Astrocyte (in vitro differentiated cells and primary cell): ENCODE data around the gene CHKA. TPM values are rescaled to one million over a fixed set of nuclear protein-coding genes. Genes with fewer than 3 reads are reported as not detected.
"Not testable (repeated sequence)": the region's sequence is repeated elsewhere in the genome, so short reads cannot be mapped to it uniquely, and the experiment has no call there.

Experiments
- DNase-seq: peaks from one replicate; pipeline ENCODE4 v3.0.0-alpha.2; 2010; ENCODE audit warnings: low read depth
- FAIRE-seq: peaks from 2 replicates; lab custom pipeline; 2011; peaks lifted over from hg19 to GRCh38; lab: Jason Lieb, UNC
- H2AFZ ChIP-seq: 2 replicates; pipeline ENCODE4 v1.6.0; 2012; ENCODE audit warnings: low read depth, low read length, inconsistent platforms
- H3K27ac ChIP-seq: 2 replicates; pipeline ENCODE4 v1.5.1; 2011; ENCODE audit warnings: low read depth, low read length, inconsistent platforms
- H3K27me3 ChIP-seq: 2 replicates; pipeline ENCODE4 v1.6.0; 2011; ENCODE audit warnings: low read length, inconsistent platforms; ENCODE audit not compliant: insufficient read depth
- H3K36me3 ChIP-seq: 2 replicates; pipeline ENCODE4 v1.5.1; 2011; ENCODE audit warnings: low read length, inconsistent platforms; ENCODE audit not compliant: insufficient read depth
- H3K4me1 ChIP-seq: 2 replicates; pipeline ENCODE4 v1.5.1; 2011; ENCODE audit warnings: low read length, inconsistent platforms; ENCODE audit not compliant: insufficient read depth
- H3K4me2 ChIP-seq: 2 replicates; pipeline ENCODE4 v1.6.0; 2012; ENCODE audit warnings: low read length, inconsistent platforms
- H3K4me3 ChIP-seq: 2 replicates; pipeline ENCODE4 v1.5.1; 2011; ENCODE audit warnings: low read depth, mild to moderate bottlenecking, low read length, inconsistent platforms; ENCODE audit not compliant: insufficient read depth
- H3K79me2 ChIP-seq: 2 replicates; pipeline ENCODE4 v1.6.0; 2012; ENCODE audit warnings: mild to moderate bottlenecking, low read length, inconsistent platforms; ENCODE audit not compliant: insufficient read depth
- H3K9ac ChIP-seq: 2 replicates; pipeline ENCODE4 v1.6.0; 2012; ENCODE audit warnings: mild to moderate bottlenecking, low read length, inconsistent platforms
- H3K9me3 ChIP-seq: 2 replicates; pipeline ENCODE4 v1.5.1; 2012; ENCODE audit warnings: low read depth, mild to moderate bottlenecking, low read length, inconsistent platforms; ENCODE audit not compliant: insufficient read depth
- H4K20me1 ChIP-seq: 2 replicates; pipeline ENCODE4 v1.6.0; 2012; ENCODE audit warnings: low read length, inconsistent platforms; ENCODE audit not compliant: insufficient read depth
- H3K27ac Mint-ChIP-seq: one replicate; pipeline ENCODE4 v1.8.0; 2021; ENCODE audit warnings: mild to moderate bottlenecking, mixed read lengths; ENCODE audit not compliant: unreplicated experiment
- H3K27me3 Mint-ChIP-seq: one replicate; pipeline ENCODE4 v1.8.0; 2021; ENCODE audit warnings: low read depth, mixed read lengths; ENCODE audit not compliant: unreplicated experiment
- H3K36me3 Mint-ChIP-seq: one replicate; pipeline ENCODE4 v1.8.0; 2021; ENCODE audit warnings: low read depth, mixed read lengths; ENCODE audit not compliant: unreplicated experiment
- H3K4me1 Mint-ChIP-seq: one replicate; pipeline ENCODE4 v1.8.0; 2021; ENCODE audit warnings: low read depth, mixed read lengths; ENCODE audit not compliant: unreplicated experiment
- H3K4me3 Mint-ChIP-seq: one replicate; pipeline ENCODE4 v1.8.0; 2021; ENCODE audit warnings: mild to moderate bottlenecking, moderate library complexity, mixed read lengths; ENCODE audit not compliant: unreplicated experiment
- H3K9me3 Mint-ChIP-seq: one replicate; pipeline ENCODE4 v1.8.0; 2021; ENCODE audit warnings: mild to moderate bottlenecking, mixed read lengths; ENCODE audit not compliant: unreplicated experiment
- CTCF ChIP-seq: IDR thresholded peaks from 2 replicates; pipeline ENCODE4 v1.5.1; 2011; ENCODE audit warnings: low read depth, mild to moderate bottlenecking, inconsistent platforms, low read length, moderate library complexity; ENCODE audit not compliant: insufficient read depth
- EZH2 ChIP-seq: IDR thresholded peaks from 2 replicates; pipeline ENCODE4 v1.6.1; 2012; ENCODE audit warnings: mild to moderate bottlenecking, low read length, inconsistent platforms; ENCODE audit not compliant: insufficient read depth
- total RNA-seq: library from RNA; stranded (reverse); gene quantifications from 2 replicates; pipeline ENCODE4 v1.2.1, GENCODE V29; 2021

CHKA gene
- total RNA-seq, 1 donor from 2014 or later: 37.7 TPM

DNA sequence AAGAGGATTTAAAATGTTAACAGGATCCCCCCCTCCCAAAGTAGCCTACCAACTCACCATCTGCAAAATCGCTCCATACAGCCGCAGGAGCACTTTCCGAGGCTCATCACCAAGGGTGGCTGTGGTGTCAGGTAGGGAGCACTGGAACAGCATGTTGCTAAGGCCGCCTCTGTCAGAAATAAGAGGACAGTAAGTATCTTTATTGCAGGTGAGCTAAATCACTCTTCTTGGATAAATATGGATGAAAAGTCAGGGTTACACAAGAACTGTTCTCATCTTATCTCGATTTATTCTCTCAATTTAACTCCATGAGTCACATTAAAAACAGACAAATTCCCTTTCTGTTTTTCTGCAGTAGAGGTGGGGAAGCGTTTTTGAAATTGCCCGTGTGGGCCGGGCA, 24.2 kb downstream of the CHKA start:
- H3K4me1 Mint-ChIP-seq: peaks cover 12% of the 10 kb centered on the region
- H3K79me2 ChIP-seq: peaks cover 11% of the 10 kb centered on the region
- DNase-seq (no peak), FAIRE-seq (no peak)
- H2AFZ ChIP-seq: no peak overlapping the region
- no peaks in the 10 kb centered on the region for H3K9me3 ChIP-seq
- no peaks in the 10 kb centered on the region for H3K27me3 ChIP-seq
- no peak overlapping the region for H3K4me3 ChIP-seq
- no peak overlapping the region for H3K9ac ChIP-seq
- no peak overlapping the region for H3K4me3 Mint-ChIP-seq
- no peak overlapping the region for H3K27ac Mint-ChIP-seq
- no peak overlapping the region for H3K4me2 ChIP-seq
- no peak overlapping the region for H3K27ac ChIP-seq
- peaks cover 19% of the 10 kb centered on the region for H4K20me1 ChIP-seq
- no peaks in the 10 kb centered on the region for H3K36me3 Mint-ChIP-seq
- no peaks in the 10 kb centered on the region for H3K9me3 Mint-ChIP-seq
- no peaks in the 10 kb centered on the region for H3K27me3 Mint-ChIP-seq
- H3K36me3 ChIP-seq: no peaks in the 10 kb centered on the region
- H3K4me1 ChIP-seq: peaks cover 6% of the 10 kb centered on the region
- TF ChIP-seq CTCF: no peak
- TF ChIP-seq EZH2: no peak

DNA sequence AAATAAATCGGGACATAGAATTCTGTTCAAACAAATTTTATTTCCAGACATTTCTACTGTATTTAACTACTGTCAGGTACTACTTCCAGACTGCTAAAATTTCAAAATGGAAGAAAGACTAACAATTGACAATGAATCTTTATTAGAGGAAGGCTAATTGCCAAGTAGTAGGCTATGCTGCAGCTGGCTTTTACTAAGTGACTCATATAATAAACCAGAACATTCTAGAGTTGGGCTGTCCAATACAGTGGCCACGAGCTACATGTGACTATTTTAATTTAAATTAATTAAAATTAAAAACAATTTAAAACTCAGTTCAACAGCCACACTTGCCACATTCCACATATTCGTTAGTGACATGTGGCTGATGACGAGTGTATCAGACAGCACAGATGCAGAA, 27.6 kb downstream of the CHKA start:
- H3K4me1 Mint-ChIP-seq: peaks cover 6% of the 10 kb centered on the region
- H3K9ac ChIP-seq: no peak overlapping the region
- FAIRE-seq (no peak), DNase-seq (no peak)
- peaks cover 3% of the 10 kb centered on the region for H3K79me2 ChIP-seq
- H3K4me1 ChIP-seq: peaks cover 4% of the 10 kb centered on the region
- H3K27ac Mint-ChIP-seq: no peak overlapping the region
- H3K4me2 ChIP-seq: no peak overlapping the region
- H3K36me3 ChIP-seq: no peaks in the 10 kb centered on the region
- H3K4me3 Mint-ChIP-seq: no peak overlapping the region
- H3K9me3 Mint-ChIP-seq: no peaks in the 10 kb centered on the region
- no peaks in the 10 kb centered on the region for H3K27me3 ChIP-seq
- H3K27me3 Mint-ChIP-seq: no peaks in the 10 kb centered on the region
- H4K20me1 ChIP-seq: peaks cover 13% of the 10 kb centered on the region
- H3K4me3 ChIP-seq: no peak overlapping the region
- no peak for TF ChIP-seq EZH2
- no peak for TF ChIP-seq CTCF
- H3K27ac ChIP-seq: no peak overlapping the region
- no peaks in the 10 kb centered on the region for H3K9me3 ChIP-seq
- no peak overlapping the region for H2AFZ ChIP-seq
- no peaks in the 10 kb centered on the region for H3K36me3 Mint-ChIP-seq

- H3K9ac ChIP-seq, H3K4me1 Mint-ChIP-seq, H3K36me3 Mint-ChIP-seq, H3K9me3 Mint-ChIP-seq, H3K4me1 ChIP-seq, DNase-seq, H2AFZ ChIP-seq, FAIRE-seq, H3K27ac Mint-ChIP-seq, H3K4me3 Mint-ChIP-seq, H3K27me3 ChIP-seq, H3K4me3 ChIP-seq, H3K9me3 ChIP-seq, H3K36me3 ChIP-seq, H3K27me3 Mint-ChIP-seq, H3K4me2 ChIP-seq, H3K79me2 ChIP-seq, H3K27ac ChIP-seq: not testable (repeated sequence)
- peaks cover 13% of the 10 kb centered on the region for H4K20me1 ChIP-seq
Measured at GRCh38 chr11:68092946-68093345, 28.2 kb downstream of the CHKA start.
